ENCODE results near the gene TET2.

DNA sequence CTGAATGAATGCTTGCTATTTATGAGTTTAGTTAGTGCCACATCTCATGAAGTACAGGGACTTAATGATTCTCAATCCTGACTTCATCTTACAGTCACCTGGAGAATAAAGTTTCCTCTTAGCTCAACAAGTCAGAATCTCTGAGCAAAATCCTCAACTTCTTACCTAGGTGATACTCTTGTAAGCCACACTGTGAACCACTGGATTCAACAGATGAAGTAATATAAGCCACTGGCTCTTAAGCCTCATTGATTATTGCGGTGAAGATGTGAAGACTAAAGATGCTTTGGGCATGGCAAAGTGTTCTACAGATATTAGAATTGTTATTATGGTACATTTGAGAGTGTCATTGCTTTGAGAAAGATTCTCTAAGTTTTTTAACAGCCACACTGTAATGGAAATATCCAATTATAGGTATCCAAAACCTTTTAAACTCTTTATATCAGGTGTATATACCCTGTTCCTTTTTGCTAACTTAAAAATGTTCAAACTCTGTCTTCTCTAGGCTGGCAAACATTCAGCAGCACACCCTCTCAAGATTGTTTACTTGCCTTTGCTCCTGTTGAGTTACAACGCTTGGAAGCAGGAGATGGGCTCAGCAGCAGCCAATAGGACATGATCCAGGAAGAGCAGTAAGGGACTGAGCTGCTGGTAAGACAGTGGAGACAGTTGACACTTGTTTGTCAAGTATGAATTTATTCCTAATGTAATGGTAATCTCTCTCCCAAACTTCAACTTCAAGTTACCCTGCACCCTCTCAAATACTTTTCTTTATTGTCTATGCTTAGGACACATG, 43.4 kb downstream of the TET2 start:
- TF ChIP-seq, protein P1, sequence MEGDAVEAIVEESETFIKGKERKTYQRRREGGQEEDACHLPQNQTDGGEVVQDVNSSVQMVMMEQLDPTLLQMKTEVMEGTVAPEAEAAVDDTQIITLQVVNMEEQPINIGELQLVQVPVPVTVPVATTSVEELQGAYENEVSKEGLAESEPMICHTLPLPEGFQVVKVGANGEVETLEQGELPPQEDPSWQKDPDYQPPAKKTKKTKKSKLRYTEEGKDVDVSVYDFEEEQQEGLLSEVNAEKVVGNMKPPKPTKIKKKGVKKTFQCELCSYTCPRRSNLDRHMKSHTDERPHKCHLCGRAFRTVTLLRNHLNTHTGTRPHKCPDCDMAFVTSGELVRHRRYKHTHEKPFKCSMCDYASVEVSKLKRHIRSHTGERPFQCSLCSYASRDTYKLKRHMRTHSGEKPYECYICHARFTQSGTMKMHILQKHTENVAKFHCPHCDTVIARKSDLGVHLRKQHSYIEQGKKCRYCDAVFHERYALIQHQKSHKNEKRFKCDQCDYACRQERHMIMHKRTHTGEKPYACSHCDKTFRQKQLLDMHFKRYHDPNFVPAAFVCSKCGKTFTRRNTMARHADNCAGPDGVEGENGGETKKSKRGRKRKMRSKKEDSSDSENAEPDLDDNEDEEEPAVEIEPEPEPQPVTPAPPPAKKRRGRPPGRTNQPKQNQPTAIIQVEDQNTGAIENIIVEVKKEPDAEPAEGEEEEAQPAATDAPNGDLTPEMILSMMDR (IDR thresholded peaks at IDR 0.05): no peak
- TF ChIP-seq POLR2A (IDR thresholded peaks at IDR 0.05) (no peak), EP300 (IDR thresholded peaks at IDR 0.05) (no peak)
